Activated B cell treated with CpG ODN at 0.5 μM for 24 hours (primary cell): Measurements from ENCODE around the gene NDUFB2. TPM values are rescaled to one million over a fixed set of nuclear protein-coding genes. Genes with fewer than 3 reads are reported as not detected.
"Not testable (repeated sequence)": the region's sequence is repeated elsewhere in the genome, so short reads cannot be mapped to it uniquely, and the experiment has no call there.

Experiments used
- ATAC-seq: fragments of 200-7000 bp; cut with Tn5 transposase; one replicate; pipeline ENCODE4 v1.10.0; 2021; ENCODE audit warnings: low read depth, mild to moderate bottlenecking, moderate library complexity
- CTCF ChIA-PET: fragments of 350-600 bp; sonication (Branson Sonifier 250); formaldehyde crosslinking; loops from one replicate; lab custom pipeline; 2021; ENCODE audit warnings: antibody characterized with exemption; lab: Charles Lee
- POLR2A ChIA-PET: fragments of 350-600 bp; sonication (Branson Sonifier 250); formaldehyde crosslinking; loops from one replicate; lab custom pipeline; 2021; ENCODE audit warnings: antibody characterized with exemption; lab: Charles Lee
- DNase-seq: peaks from one replicate; pipeline ENCODE4 v3.0.0; 2022
- H3K27ac Mint-ChIP-seq: one replicate; pipeline ENCODE4 v1.8.0; 2020; ENCODE audit warnings: mixed read lengths
- H3K27me3 Mint-ChIP-seq: one replicate; pipeline ENCODE4 v1.8.0; 2021; ENCODE audit warnings: mixed read lengths
- H3K36me3 Mint-ChIP-seq: one replicate; pipeline ENCODE4 v1.8.0; 2021; ENCODE audit warnings: low read depth, mixed read lengths
- H3K4me1 Mint-ChIP-seq: one replicate; pipeline ENCODE4 v1.8.0; 2021; ENCODE audit warnings: mixed read lengths
- H3K4me3 Mint-ChIP-seq: one replicate; pipeline ENCODE4 v1.8.0; 2020; ENCODE audit warnings: mild to moderate bottlenecking, mixed read lengths
- H3K9me3 Mint-ChIP-seq: one replicate; pipeline ENCODE4 v1.8.0; 2020; ENCODE audit warnings: mixed read lengths
- CTCF ChIP-seq: fragments of 200-600 bp; IDR thresholded peaks from one replicate; pipeline ENCODE4 v1.8.0; 2022; ENCODE audit warnings: antibody characterized with exemption, mild to moderate bottlenecking
- intact Hi-C: fragments of 100-400 bp; cut with micrococcal nuclease; formaldehyde crosslinking; loops from one replicate; pipeline ENCODE4 v1.15.1; 2024
- total RNA-seq: library from RNA; stranded (reverse); gene quantifications from 2 replicates; pipeline ENCODE4 v1.2.3, GENCODE V29; 2022

NDUFB2 gene
- total RNA-seq, 1 donor from 2014 or later, result 140 TPM

- no peaks in the 10 kb centered on the region for H3K27me3 Mint-ChIP-seq
- no peaks in the 10 kb centered on the region for H3K9me3 Mint-ChIP-seq
- intact Hi-C loops, result no loop called here
- H3K36me3 Mint-ChIP-seq, result peaks cover 72% of the 10 kb centered on the region
- CTCF ChIA-PET, result no interaction called here
- TF ChIP-seq CTCF, result no peak
- POLR2A ChIA-PET, result no interaction called here
- no peak overlapping the region for H3K27ac Mint-ChIP-seq
- H3K4me3 Mint-ChIP-seq, result no peak overlapping the region
- H3K4me1 Mint-ChIP-seq, result no peaks in the 10 kb centered on the region
- ATAC-seq (no peak), DNase-seq (no peak)
These were observed 8.2 kb upstream of the NDUFB2 start for GRCh38 chr7:140688341-140688740.

- ChIA-PET CTCF (interaction anchor here (1.0 kb wide), 1 partner anchor 14 kb away, joined by 3 read pairs; no protein-coding TSS in a partner anchor), POLR2A (interaction anchor here (0.7 kb wide), 1 partner anchor 88 kb away, joined by 3 read pairs; no protein-coding TSS in a partner anchor)
- H3K4me3 Mint-ChIP-seq, result no peak overlapping the region
- intact Hi-C loops, result no loop called here
- no peak for ATAC-seq
- no peaks in the 10 kb centered on the region for H3K9me3 Mint-ChIP-seq
- H3K27ac Mint-ChIP-seq, result no peak overlapping the region
- no peaks in the 10 kb centered on the region for H3K4me1 Mint-ChIP-seq
- no peaks in the 10 kb centered on the region for H3K27me3 Mint-ChIP-seq
- H3K36me3 Mint-ChIP-seq, result peaks cover 64% of the 10 kb centered on the region
- no peak for DNase-seq
- TF ChIP-seq CTCF, result no peak
These were observed 7.0 kb upstream of the NDUFB2 start for GRCh38 chr7:140689199-140690152.

- TF ChIP-seq CTCF, result no peak
- H3K4me1 Mint-ChIP-seq, result peaks cover 8% of the 10 kb centered on the region
- peaks cover 55% of the 10 kb centered on the region for H3K36me3 Mint-ChIP-seq
- no peaks in the 10 kb centered on the region for H3K27me3 Mint-ChIP-seq
- H3K4me3 Mint-ChIP-seq, result no peak overlapping the region
- ChIA-PET POLR2A (no interaction called here), CTCF (no interaction called here)
- no peaks in the 10 kb centered on the region for H3K9me3 Mint-ChIP-seq
- H3K27ac Mint-ChIP-seq, result no peak overlapping the region
- ATAC-seq, result no peak
- intact Hi-C loops, result no loop called here
- no peak for DNase-seq
These were observed 5.0 kb upstream of the NDUFB2 start for GRCh38 chr7:140691376-140692045.

GRCh38 chr7:140693849-140694248 is 2.7 kb upstream of the NDUFB2 start:
- intact Hi-C loops, H3K27me3 Mint-ChIP-seq, CTCF ChIA-PET, POLR2A ChIA-PET, H3K9me3 Mint-ChIP-seq, H3K27ac Mint-ChIP-seq, DNase-seq, ATAC-seq, H3K4me3 Mint-ChIP-seq: not testable (repeated sequence)
- peaks cover 44% of the 10 kb centered on the region for H3K36me3 Mint-ChIP-seq
- H3K4me1 Mint-ChIP-seq, result peaks cover 28% of the 10 kb centered on the region

GRCh38 chr7:140694592-140694991 is 1.9 kb upstream of the NDUFB2 start:
- no peak overlapping the region for H3K4me3 Mint-ChIP-seq
- peaks cover 40% of the 10 kb centered on the region for H3K36me3 Mint-ChIP-seq
- intact Hi-C loops, result no loop called here
- H3K27me3 Mint-ChIP-seq, result no peaks in the 10 kb centered on the region
- TF ChIP-seq CTCF, result no peak
- CTCF ChIA-PET, result no interaction called here
- POLR2A ChIA-PET, result interaction anchor here (2.3 kb wide), 1 partner anchor 21 kb away, joined by 8 read pairs; the partner anchor contains the start of gene ADCK2
- H3K4me1 Mint-ChIP-seq, result peaks cover 33% of the 10 kb centered on the region
- H3K27ac Mint-ChIP-seq, result no peak overlapping the region
- H3K9me3 Mint-ChIP-seq, result no peaks in the 10 kb centered on the region
- DNase-seq (no peak), ATAC-seq (no peak)
